CD4-positive, alpha-beta T cell (primary cell): ENCODE measurements around the gene DDX56. TPM values are rescaled to one million over a fixed set of nuclear protein-coding genes. Genes with fewer than 3 reads are reported as not detected.

Experiments
- ATAC-seq: fragments of 200-7000 bp; cut with Tn5 transposase; one replicate; pipeline ENCODE4 v1.10.0; 2022; ENCODE audit warnings: mild to moderate bottlenecking; ENCODE audit not compliant: poor library complexity
- CTCF ChIA-PET: fragments of 350-600 bp; sonication (Branson Sonifier 250); formaldehyde crosslinking; loops from one replicate; lab custom pipeline; 2021; ENCODE audit warnings: antibody characterized with exemption, inconsistent platforms; lab: Charles Lee
- POLR2A ChIA-PET: fragments of 350-600 bp; sonication (Branson Sonifier 250); formaldehyde crosslinking; loops from one replicate; lab custom pipeline; 2021; ENCODE audit warnings: antibody characterized with exemption, inconsistent platforms; lab: Charles Lee
- DNase-seq, 14 experiments: peaks; one replicate each; pipeline ENCODE4 v3.0.0-alpha.2; 2013 to 2020; ENCODE audit warnings: mixed read lengths in 2 of 14
- H3K27ac ChIP-seq, 2 donors: one replicate each; pipeline versions ENCODE4 v1.5.1 to v1.7.0; 2013; ENCODE audit warnings: low read length in 2 of 2, low read depth in 1 of 2, mild to moderate bottlenecking in 1 of 2
- H3K27me3 ChIP-seq, 2 experiments: 1 replicate in 1 of 2; 2 replicates in 1 of 2; pipeline versions ENCODE4 v1.6.1 to v1.7.0; 2013; ENCODE audit warnings: low read length in 2 of 2, control low read depth in 1 of 2, mild to moderate bottlenecking in 1 of 2, moderate library complexity in 1 of 2; ENCODE audit not compliant: insufficient read depth in 2 of 2, control insufficient read depth in 1 of 2
- H3K36me3 ChIP-seq: one replicate; pipeline ENCODE4 v1.6.1; 2013; ENCODE audit warnings: low read length, control low read depth; ENCODE audit not compliant: insufficient read depth
- H3K4me1 ChIP-seq: one replicate; pipeline ENCODE4 v1.6.1; 2013; ENCODE audit warnings: low read length, control low read depth; ENCODE audit not compliant: insufficient read depth
- H3K4me3 ChIP-seq: one replicate; pipeline ENCODE4 v1.5.1; 2013; ENCODE audit warnings: mild to moderate bottlenecking, low read length, moderate library complexity
- H3K9me3 ChIP-seq, 2 experiments: 1 replicate in 1 of 2; 2 replicates in 1 of 2; pipeline versions ENCODE4 v1.6.1 to v1.7.0; 2013; ENCODE audit warnings: low read length in 2 of 2, mild to moderate bottlenecking in 2 of 2, control low read depth in 1 of 2, moderate library complexity in 1 of 2; ENCODE audit not compliant: control insufficient read depth in 1 of 2, insufficient read depth in 1 of 2
- H3K27ac Mint-ChIP-seq: one replicate; pipeline ENCODE4 v1.8.0; 2020; ENCODE audit warnings: mixed read lengths
- H3K27me3 Mint-ChIP-seq: one replicate; pipeline ENCODE4 v1.8.0; 2021; ENCODE audit warnings: mixed read lengths
- H3K36me3 Mint-ChIP-seq: one replicate; pipeline ENCODE4 v1.8.0; 2021; ENCODE audit warnings: low read depth, mixed read lengths
- H3K4me1 Mint-ChIP-seq: one replicate; pipeline ENCODE4 v1.8.0; 2021; ENCODE audit warnings: low read depth, mixed read lengths
- H3K4me3 Mint-ChIP-seq: one replicate; pipeline ENCODE4 v1.8.0; 2020; ENCODE audit warnings: mild to moderate bottlenecking, mixed read lengths
- H3K9me3 Mint-ChIP-seq: one replicate; pipeline ENCODE4 v1.8.0; 2020; ENCODE audit warnings: mixed read lengths
- CTCF ChIP-seq: fragments of 200-600 bp; IDR thresholded peaks from one replicate; pipeline ENCODE4 v1.8.0; 2022; ENCODE audit warnings: antibody characterized with exemption, mild to moderate bottlenecking
- intact Hi-C, 2 experiments: fragments of 100-400 bp; cut with DNase I in 1 of 2; cut with micrococcal nuclease in 1 of 2; formaldehyde crosslinking; loops; one replicate each; pipeline versions ENCODE4 v1.15.1 to v1.9.0; 2023 to 2025; cut with DNase I, micrococcal nuclease
- total RNA-seq, 174 experiments: library from RNA in 2 of 174; stranded (reverse) in 2 of 174; gene quantifications; one replicate each; pipeline ENCODE4 v1.2.3 and lab custom pipeline; 2021 to 2026

DDX56 gene
- total RNA-seq, 2 experiments from 2014 or later: 126 to 127 TPM

GRCh38 chr7:44621034-44621749 lies 47.5 kb upstream of the DDX56 start:
- Histone ChIP-seq H3K27me3 (no peaks in the 10 kb centered on the region), H3K9me3 (no peaks in the 10 kb centered on the region), H3K4me3 (no peak overlapping the region), H3K4me1 (peaks cover 80% of the 10 kb centered on the region), H3K27ac (peak overlapping the region in 1 of 2 donors; percentile 3), H3K36me3 (peaks cover 25% of the 10 kb centered on the region)
- no peak for TF ChIP-seq CTCF
- no peaks in the 10 kb centered on the region for H3K27me3 Mint-ChIP-seq
- POLR2A ChIA-PET: interaction anchor here (0.6 to 4.5 kb wide), 4 partner anchors 10 to 130 kb away, joined by 3 to 48 read pairs (median 9); partner anchors contain the start of gene OGDH
- no peak overlapping the region for H3K4me3 Mint-ChIP-seq
- DNase-seq: peak in 2 of 14 experiments; percentile 53 to 65
- CTCF ChIA-PET: interaction anchor here (2.5 kb wide), 1 partner anchor 18 kb away, joined by 7 read pairs; no protein-coding TSS in a partner anchor
- no peaks in the 10 kb centered on the region for H3K9me3 Mint-ChIP-seq
- H3K4me1 Mint-ChIP-seq: peaks cover 92% of the 10 kb centered on the region
- H3K36me3 Mint-ChIP-seq: peaks cover 55% of the 10 kb centered on the region
- intact Hi-C loops: no loop called here
- ATAC-seq: no peak
- peak overlapping the region; percentile 84 for H3K27ac Mint-ChIP-seq

DNA sequence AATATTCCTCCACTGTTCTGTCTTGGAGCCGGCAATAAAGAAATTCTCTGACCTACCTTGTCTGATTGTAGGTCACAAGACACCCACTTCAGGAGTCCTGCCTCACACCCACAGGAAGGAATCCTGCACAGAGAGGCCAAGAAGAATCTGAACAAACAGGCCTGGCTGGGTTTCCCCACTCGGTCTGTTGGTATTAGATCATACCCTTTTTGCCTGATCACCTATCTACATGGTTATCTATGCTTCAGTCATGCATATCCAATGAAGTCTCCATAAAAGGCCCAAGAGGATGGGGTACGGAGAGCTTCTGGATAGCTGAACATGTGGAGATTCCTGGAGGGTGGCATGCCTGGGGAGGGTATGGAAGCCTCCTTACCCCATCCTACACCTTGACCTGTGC lies 45.0 kb upstream of the DDX56 start:
- POLR2A ChIA-PET: interaction anchor here (4.5 kb wide), 1 partner anchor 12 kb away, joined by 48 read pairs; the partner anchor contains the start of gene OGDH

GRCh38 chr7:44618045-44618444 lies 44.3 kb upstream of the DDX56 start:
- POLR2A ChIA-PET: no interaction called here
- H3K4me1 ChIP-seq: peaks cover 74% of the 10 kb centered on the region
- Mint-ChIP-seq H3K9me3 (no peaks in the 10 kb centered on the region), H3K27me3 (no peaks in the 10 kb centered on the region), H3K27ac (peak overlapping the region; percentile 84), H3K4me3 (no peak overlapping the region), H3K4me1 (peaks cover 84% of the 10 kb centered on the region), H3K36me3 (peaks cover 39% of the 10 kb centered on the region)
- no peak for DNase-seq
- H3K27me3 ChIP-seq: no peaks in the 10 kb centered on the region
- TF ChIP-seq CTCF: no peak
- H3K27ac ChIP-seq: peak overlapping the region; percentile 32 to 57
- ATAC-seq: no peak
- intact Hi-C loops: no loop called here
- CTCF ChIA-PET: interaction anchor here (1.0 to 2.0 kb wide), 4 partner anchors 10 to 16 kb away, joined by 3 to 9 read pairs (median 4); partner anchors contain the start of gene OGDH
- peaks cover 5% of the 10 kb centered on the region for H3K36me3 ChIP-seq
- H3K4me3 ChIP-seq: no peak overlapping the region
- no peaks in the 10 kb centered on the region for H3K9me3 ChIP-seq

More for the DNA sequence above, 45.0 kb upstream of the DDX56 start:
- no peak for TF ChIP-seq CTCF
- H3K9me3 ChIP-seq: no peaks in the 10 kb centered on the region
- peak overlapping the region; percentile 32 to 57 for H3K27ac ChIP-seq
- H3K36me3 Mint-ChIP-seq: peaks cover 41% of the 10 kb centered on the region
- no peaks in the 10 kb centered on the region for H3K27me3 ChIP-seq
- peak in 4 of 14 experiments; percentile 33 to 78 (median 56) for DNase-seq
- H3K27ac Mint-ChIP-seq: peak overlapping the region; percentile 84
- no peak overlapping the region for H3K4me3 ChIP-seq
- peaks cover 5% of the 10 kb centered on the region for H3K36me3 ChIP-seq
- H3K4me1 ChIP-seq: peaks cover 74% of the 10 kb centered on the region
- peak overlapping the region; percentile 3 for H3K4me3 Mint-ChIP-seq
- intact Hi-C loops: no loop called here
- peaks cover 91% of the 10 kb centered on the region for H3K4me1 Mint-ChIP-seq
- CTCF ChIA-PET: interaction anchor here (1.3 kb wide), 1 partner anchor 13 kb away, joined by 3 read pairs; the partner anchor contains the start of gene OGDH
- no peaks in the 10 kb centered on the region for H3K9me3 Mint-ChIP-seq
- H3K27me3 Mint-ChIP-seq: no peaks in the 10 kb centered on the region
- ATAC-seq: peak; percentile 41
